ENCODE data around the gene TATDN3.
"Not testable (repeated sequence)": the region's sequence is repeated elsewhere in the genome, so short reads cannot be mapped to it uniquely, and the experiment has no call there.

TATDN3 gene

GRCh38 chr1:212853658-212854057, 62.0 kb downstream of the TATDN3 start:
- H3K27ac ChIP-seq (ENCODE audit: low read depth, low read length) = no peak overlapping the region
- no peaks in the 10 kb centered on the region for H3K9me3 ChIP-seq (ENCODE audit: control insufficient read depth in 5 of 5, low read length in 5 of 5)
- H3K4me3 ChIP-seq (ENCODE audit: low read depth in 1 of 5, low read length in 5 of 5) = no peak overlapping the region
- H3K9ac ChIP-seq (ENCODE audit: low read length in 5 of 5) = no peak overlapping the region
- no peaks in the 10 kb centered on the region for H3K27me3 ChIP-seq (ENCODE audit: control insufficient read depth in 5 of 5, insufficient read depth in 4 of 5, low read length in 5 of 5)
- H3K36me3 ChIP-seq (ENCODE audit: control insufficient read depth in 5 of 5, insufficient read depth in 5 of 5, low read length in 5 of 5) = no peaks in the 10 kb centered on the region
- H3K4me1 ChIP-seq (ENCODE audit: control insufficient read depth in 5 of 5, insufficient read depth in 5 of 5, low read length in 5 of 5) = peaks cover under 1 to 16% (median 11%) of the 10 kb centered on the region in 5 donors

DNA sequence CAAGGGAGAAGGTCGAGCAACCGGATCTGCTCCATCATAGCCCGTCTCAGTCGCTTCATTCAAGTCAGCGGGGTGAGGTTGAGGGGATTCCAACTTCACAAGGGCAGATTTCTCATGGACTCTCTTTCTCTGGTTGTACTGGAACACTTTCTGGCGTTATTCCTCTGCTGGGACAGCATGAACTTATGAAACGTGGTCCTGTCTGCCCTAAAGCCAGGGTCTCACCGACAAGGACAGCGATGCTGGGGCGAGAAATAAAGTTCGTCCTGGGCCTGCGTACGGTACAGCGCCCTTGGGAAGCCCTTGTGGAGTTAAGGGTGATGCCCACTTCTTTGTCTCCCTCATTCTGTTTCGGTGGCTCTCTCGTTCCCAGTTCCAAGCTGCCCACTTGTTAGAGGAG, 65.1 kb downstream of the TATDN3 start:
- no peaks in the 10 kb centered on the region for H3K36me3 ChIP-seq (ENCODE audit: control insufficient read depth in 5 of 5, insufficient read depth in 5 of 5, low read length in 5 of 5)
- no peaks in the 10 kb centered on the region for H3K27me3 ChIP-seq (ENCODE audit: control insufficient read depth in 5 of 5, insufficient read depth in 4 of 5, low read length in 5 of 5)
- peak overlapping the region in 1 of 5 donors; percentile 66 for H3K9ac ChIP-seq (ENCODE audit: low read length in 5 of 5)
- peak overlapping the region in 3 of 5 donors; percentile 40 to 88 (median 75) for H3K4me3 ChIP-seq (ENCODE audit: low read depth in 1 of 5, low read length in 5 of 5)
- H3K27ac ChIP-seq (ENCODE audit: low read depth, low read length) = no peak overlapping the region
- peaks cover 4 to 26% (median 22%) of the 10 kb centered on the region in 5 donors for H3K4me1 ChIP-seq (ENCODE audit: control insufficient read depth in 5 of 5, insufficient read depth in 5 of 5, low read length in 5 of 5)
- H3K9me3 ChIP-seq (ENCODE audit: control insufficient read depth in 5 of 5, low read length in 5 of 5) = no peaks in the 10 kb centered on the region

DNA sequence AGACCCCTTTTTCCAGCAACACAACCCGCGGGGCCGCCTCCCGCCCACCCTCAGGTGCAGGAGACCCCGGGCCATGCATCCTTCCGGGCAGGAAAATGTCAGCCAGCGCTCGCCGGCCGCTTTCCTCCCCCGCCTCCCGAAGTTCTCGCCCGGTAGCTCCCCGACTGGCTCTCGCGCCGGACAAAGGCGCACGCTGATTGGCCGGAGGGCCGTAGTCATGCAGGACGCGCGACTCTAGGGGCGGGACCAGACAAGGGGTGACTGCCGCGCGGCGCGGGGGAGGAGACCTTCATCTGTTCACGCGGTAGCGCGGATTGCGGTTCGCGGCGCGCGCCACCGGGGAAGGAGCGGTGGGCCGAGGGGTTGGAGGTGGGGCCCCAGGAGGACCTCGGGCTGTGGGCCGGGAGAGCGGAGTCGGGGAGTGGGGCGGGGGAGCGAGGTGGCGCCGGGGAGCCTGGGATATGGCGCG, 66.3 kb downstream of the TATDN3 start, which contains the start of gene FLVCR1:
Gene FLVCR1 (plus strand): TSS at position 284 of the 469 bp plus-strand sequence. CDS start 178 bp downstream, at position 462.
- H3K4me1 ChIP-seq (ENCODE audit: control insufficient read depth in 5 of 5, insufficient read depth in 5 of 5, low read length in 5 of 5) = peaks cover 4 to 26% (median 22%) of the 10 kb centered on the region in 5 donors
- peak within 1 kb of the TSS in 4 of 5 donors; percentile 75 to 89 (median 80) for H3K9ac ChIP-seq (ENCODE audit: low read length in 5 of 5)
- peak within 1 kb of the TSS; percentile 73 to 93 (median 88) for H3K4me3 ChIP-seq (ENCODE audit: low read depth in 1 of 5, low read length in 5 of 5)
- no peaks in the 10 kb centered on the region for H3K9me3 ChIP-seq (ENCODE audit: control insufficient read depth in 5 of 5, low read length in 5 of 5)
- H3K27me3 ChIP-seq (ENCODE audit: control insufficient read depth in 5 of 5, insufficient read depth in 4 of 5, low read length in 5 of 5) = no peaks in the 10 kb centered on the region
- H3K27ac ChIP-seq (ENCODE audit: low read depth, low read length) = peak within 1 kb of the TSS; percentile 83
- H3K36me3 ChIP-seq (ENCODE audit: control insufficient read depth in 5 of 5, insufficient read depth in 5 of 5, low read length in 5 of 5) = no peaks in the 10 kb centered on the region

GRCh38 chr1:212858461-212859265, 67.0 kb downstream of the TATDN3 start:
- H3K9ac ChIP-seq (ENCODE audit: low read length in 5 of 5) = peak overlapping the region in 4 of 5 donors; percentile 75 to 89 (median 80)
- H3K36me3 ChIP-seq (ENCODE audit: control insufficient read depth in 5 of 5, insufficient read depth in 5 of 5, low read length in 5 of 5) = peaks cover 0 to under 1% (median 0%) of the 10 kb centered on the region in 5 donors
- H3K4me3 ChIP-seq (ENCODE audit: low read depth in 1 of 5, low read length in 5 of 5) = peak overlapping the region; percentile 73 to 93 (median 78)
- peak overlapping the region; percentile 83 for H3K27ac ChIP-seq (ENCODE audit: low read depth, low read length)
- peaks cover 4 to 26% (median 22%) of the 10 kb centered on the region in 5 donors for H3K4me1 ChIP-seq (ENCODE audit: control insufficient read depth in 5 of 5, insufficient read depth in 5 of 5, low read length in 5 of 5)
- no peaks in the 10 kb centered on the region for H3K9me3 ChIP-seq (ENCODE audit: control insufficient read depth in 5 of 5, low read length in 5 of 5)
- H3K27me3 ChIP-seq (ENCODE audit: control insufficient read depth in 5 of 5, insufficient read depth in 4 of 5, low read length in 5 of 5) = no peaks in the 10 kb centered on the region

DNA sequence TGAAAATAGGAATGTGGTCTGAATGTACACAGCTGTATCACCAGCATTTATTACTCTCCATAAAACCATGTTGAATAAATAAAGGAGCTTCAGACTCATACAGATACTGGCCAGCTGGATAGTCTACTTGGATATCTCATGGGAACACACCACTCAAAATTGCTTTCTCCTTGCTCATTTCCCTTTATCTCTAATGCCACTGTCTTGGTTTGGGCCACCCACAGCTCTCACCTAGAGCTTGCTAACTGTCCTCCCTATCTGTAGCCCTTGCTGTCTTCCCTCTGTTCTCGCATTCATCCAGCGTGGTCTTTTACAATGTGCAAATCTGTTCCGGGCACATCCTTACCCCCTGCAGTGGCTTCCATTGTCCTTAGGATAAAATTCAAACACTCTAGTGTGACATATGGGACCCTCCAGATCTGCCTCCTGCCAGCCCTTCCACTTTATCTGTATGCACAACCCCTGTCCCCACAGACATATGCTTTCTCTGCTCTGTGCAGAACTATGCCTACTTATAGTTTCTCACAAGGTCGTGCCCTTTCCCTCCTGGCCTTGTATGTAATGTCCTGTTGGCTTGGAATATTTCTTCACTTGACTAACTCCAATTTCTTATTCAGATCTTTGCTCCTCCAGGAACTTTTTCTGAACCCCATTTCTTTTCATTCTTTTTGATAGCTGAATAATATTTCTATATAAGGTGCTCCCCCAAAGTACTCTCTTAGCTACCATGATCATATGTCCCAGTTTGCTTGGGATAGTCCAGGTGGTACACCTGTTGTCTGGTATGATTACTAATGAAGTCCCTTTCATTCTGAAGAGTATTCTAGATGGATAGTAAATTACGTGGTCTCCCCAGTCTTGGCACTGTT, 69.3 kb downstream of the TATDN3 start:
- no peaks in the 10 kb centered on the region for H3K27me3 ChIP-seq (ENCODE audit: control insufficient read depth in 5 of 5, insufficient read depth in 4 of 5, low read length in 5 of 5)
- no peak overlapping the region for H3K4me3 ChIP-seq (ENCODE audit: low read depth in 1 of 5, low read length in 5 of 5)
- H3K27ac ChIP-seq (ENCODE audit: low read depth, low read length) = no peak overlapping the region
- H3K9ac ChIP-seq (ENCODE audit: low read length in 5 of 5) = no peak overlapping the region
- peaks cover 0 to 6% (median 4%) of the 10 kb centered on the region in 5 donors for H3K36me3 ChIP-seq (ENCODE audit: control insufficient read depth in 5 of 5, insufficient read depth in 5 of 5, low read length in 5 of 5)
- H3K9me3 ChIP-seq (ENCODE audit: control insufficient read depth in 5 of 5, low read length in 5 of 5) = no peaks in the 10 kb centered on the region
- peaks cover 4 to 26% (median 22%) of the 10 kb centered on the region in 5 donors for H3K4me1 ChIP-seq (ENCODE audit: control insufficient read depth in 5 of 5, insufficient read depth in 5 of 5, low read length in 5 of 5)

- no peak overlapping the region for H3K27ac ChIP-seq (ENCODE audit: low read depth, low read length)
- H3K4me3 ChIP-seq (ENCODE audit: low read depth in 1 of 5, low read length in 5 of 5) = no peak overlapping the region
- peaks cover 4 to 19% (median 17%) of the 10 kb centered on the region in 5 donors for H3K4me1 ChIP-seq (ENCODE audit: control insufficient read depth in 5 of 5, insufficient read depth in 5 of 5, low read length in 5 of 5)
- H3K9ac ChIP-seq (ENCODE audit: low read length in 5 of 5) = no peak overlapping the region
- H3K9me3 ChIP-seq (ENCODE audit: control insufficient read depth in 5 of 5, low read length in 5 of 5) = no peaks in the 10 kb centered on the region
- no peaks in the 10 kb centered on the region for H3K27me3 ChIP-seq (ENCODE audit: control insufficient read depth in 5 of 5, insufficient read depth in 4 of 5, low read length in 5 of 5)
- peaks cover 0 to 6% (median 4%) of the 10 kb centered on the region in 5 donors for H3K36me3 ChIP-seq (ENCODE audit: control insufficient read depth in 5 of 5, insufficient read depth in 5 of 5, low read length in 5 of 5)
Measured at GRCh38 chr1:212862111-212862690, 70.5 kb downstream of the TATDN3 start.

- not testable (repeated sequence) for H3K36me3 ChIP-seq (ENCODE audit: control insufficient read depth in 5 of 5, insufficient read depth in 5 of 5, low read length in 5 of 5); H3K27ac ChIP-seq (ENCODE audit: low read depth, low read length); H3K9me3 ChIP-seq (ENCODE audit: control insufficient read depth in 5 of 5, low read length in 5 of 5); H3K27me3 ChIP-seq (ENCODE audit: control insufficient read depth in 5 of 5, insufficient read depth in 4 of 5, low read length in 5 of 5); H3K4me3 ChIP-seq (ENCODE audit: low read depth in 1 of 5, low read length in 5 of 5); H3K9ac ChIP-seq (ENCODE audit: low read length in 5 of 5)
- peaks cover 4 to 14% (median 13%) of the 10 kb centered on the region in 5 donors for H3K4me1 ChIP-seq (ENCODE audit: control insufficient read depth in 5 of 5, insufficient read depth in 5 of 5, low read length in 5 of 5)
Measured at GRCh38 chr1:212863345-212863744, 71.7 kb downstream of the TATDN3 start.

GRCh38 chr1:212864201-212864600, 72.5 kb downstream of the TATDN3 start:
- H3K4me1 ChIP-seq (ENCODE audit: control insufficient read depth in 5 of 5, insufficient read depth in 5 of 5, low read length in 5 of 5) = peaks cover 0 to 6% (median 5%) of the 10 kb centered on the region in 5 donors
- H3K27me3 ChIP-seq (ENCODE audit: control insufficient read depth in 5 of 5, insufficient read depth in 4 of 5, low read length in 5 of 5) = no peaks in the 10 kb centered on the region
- H3K27ac ChIP-seq (ENCODE audit: low read depth, low read length) = no peak overlapping the region
- no peak overlapping the region for H3K9ac ChIP-seq (ENCODE audit: low read length in 5 of 5)
- H3K36me3 ChIP-seq (ENCODE audit: control insufficient read depth in 5 of 5, insufficient read depth in 5 of 5, low read length in 5 of 5) = peaks cover 0 to 6% (median 4%) of the 10 kb centered on the region in 5 donors
- no peaks in the 10 kb centered on the region for H3K9me3 ChIP-seq (ENCODE audit: control insufficient read depth in 5 of 5, low read length in 5 of 5)
- no peak overlapping the region for H3K4me3 ChIP-seq (ENCODE audit: low read depth in 1 of 5, low read length in 5 of 5)
